Aorta (tissue), 5 donors: Measurements from ENCODE around the gene USP25. TPM values are rescaled to one million over a fixed set of nuclear protein-coding genes. Genes with fewer than 3 reads are reported as not detected.

ENCODE experiments used
- ATAC-seq: fragments of 200-7000 bp; cut with Tn5 transposase; one replicate; pipeline ENCODE4 v1.9.1; 2022; ENCODE audit warnings: moderate library complexity; ENCODE audit not compliant: low FRiP score
- DNase-seq, 2 donors: peaks; one replicate each; pipeline ENCODE4 v3.0.0-alpha.2; 2020
- H3K27ac ChIP-seq, 2 donors: one replicate each; pipeline ENCODE4 v1.5.1; 2013; ENCODE audit warnings: low read length in 2 of 2, mild to moderate bottlenecking in 2 of 2, moderate library complexity in 2 of 2, control low read depth in 1 of 2, inconsistent platforms in 1 of 2, low read depth in 1 of 2
- H3K27me3 ChIP-seq, 2 donors: one replicate each; pipeline ENCODE4 v1.6.1; 2013; ENCODE audit warnings: control low read depth in 1 of 2, low read length in 1 of 2, mild to moderate bottlenecking in 1 of 2, moderate library complexity in 1 of 2; ENCODE audit not compliant: insufficient read depth in 2 of 2, control insufficient read depth in 1 of 2
- H3K36me3 ChIP-seq, 2 donors: one replicate each; pipeline ENCODE4 v1.6.1; 2013; ENCODE audit warnings: control low read depth in 1 of 2, low read length in 1 of 2, mild to moderate bottlenecking in 1 of 2; ENCODE audit not compliant: insufficient read depth in 2 of 2, control insufficient read depth in 1 of 2
- H3K4me1 ChIP-seq, 2 donors: one replicate each; pipeline ENCODE4 v1.6.1; 2013; ENCODE audit warnings: low read length in 2 of 2, control low read depth in 1 of 2, mild to moderate bottlenecking in 1 of 2, moderate library complexity in 1 of 2; ENCODE audit not compliant: insufficient read depth in 2 of 2, control insufficient read depth in 1 of 2
- H3K4me3 ChIP-seq, 2 donors: one replicate each; pipeline ENCODE4 v1.5.1; 2013; ENCODE audit warnings: low read length in 2 of 2, control low read depth in 1 of 2, mild to moderate bottlenecking in 1 of 2
- H3K9me3 ChIP-seq: one replicate; pipeline ENCODE4 v1.6.1; 2013; ENCODE audit warnings: mild to moderate bottlenecking, low read length; ENCODE audit not compliant: control insufficient read depth
- WGBS, 2 donors: extraction: QIAGEN DNeasy Blood & Tissue Kit; methylation state at CpG; one replicate each; pipeline ENCODE4 v1.1.7; 2013; 5-methylcytosine and 5-hydroxymethylcytosine counted together
- intact Hi-C, 2 donors: fragments of 100-400 bp; cut with DNase I; formaldehyde crosslinking; loops; one replicate each; pipeline versions ENCODE4 v1.14.2 to v1.15.0; 2022
- polyA plus RNA-seq, 2 donors: library from polyadenylated mRNA; stranded (reverse); fragments of 200-250 nt; gene quantifications; one replicate each; pipeline ENCODE4 v1.2.3, GENCODE V29; 2013
- total RNA-seq, 2 donors: library from RNA; stranded (reverse); fragmentation: NEBNext Ultra II Directional; extraction: Animal tissue kit (Norgen Biotek cat#: 25700); gene quantifications; one replicate each; pipeline ENCODE4 v1.2.1, GENCODE V29; 2021
- donor health status: healthy with polysubstance abuse.
- donor health status: Bipolar disorder and iron deficiency.
- donor health status: DM: no; HTN: no; CAD: no.
- donor health status: DM: no; HTN: no; CAD: no.
- donor health status: DM: yes; HTN: yes; CAD: no.

The USP25 gene
- total and polyA plus RNA-seq, 4 donors = 9.3 to 54.2 (median 25.5) TPM

- Histone ChIP-seq H3K27ac (no peak overlapping the region), H3K27me3 (no peaks in the 10 kb centered on the region), H3K4me3 (no peak overlapping the region), H3K9me3 (no peaks in the 10 kb centered on the region), H3K36me3 (no peaks in the 10 kb centered on the region), H3K4me1 (peaks cover 0 to 2% of the 10 kb centered on the region in 2 donors)
- no peak for DNase-seq
- ATAC-seq = no peak
- intact Hi-C loops = no loop called here
- 87 to 89% methylated on average over 3 of the region's 3 CpGs for WGBS, 2 donors
Measured at GRCh38 chr21:15797577-15798363, 68.0 kb downstream of the USP25 start.

GRCh38 chr21:15801352-15801863, 71.6 kb downstream of the USP25 start:
- no peak overlapping the region for H3K27ac ChIP-seq

GRCh38 chr21:15804247-15805005, 74.6 kb downstream of the USP25 start:
- no peak for DNase-seq
- no peaks in the 10 kb centered on the region for H3K9me3 ChIP-seq
- H3K4me3 ChIP-seq = no peak overlapping the region
- no peaks in the 10 kb centered on the region for H3K27me3 ChIP-seq
- intact Hi-C loops = no loop called here
- H3K4me1 ChIP-seq = no peaks in the 10 kb centered on the region
- no peaks in the 10 kb centered on the region for H3K36me3 ChIP-seq
- ATAC-seq = no peak
- H3K27ac ChIP-seq = no peak overlapping the region
- WGBS, 2 donors = 96 to 97% methylated on average over 4 of the region's 4 CpGs

More at GRCh38 chr21:15801352-15801863, 71.6 kb downstream of the USP25 start:
- H3K27me3 ChIP-seq = no peaks in the 10 kb centered on the region
- 97% methylated on average over 3 of the region's 3 CpGs for WGBS, 2 donors
- intact Hi-C loops = no loop called here
- no peak for ATAC-seq
- DNase-seq = no peak
- no peaks in the 10 kb centered on the region for H3K4me1 ChIP-seq
- no peaks in the 10 kb centered on the region for H3K9me3 ChIP-seq
- no peaks in the 10 kb centered on the region for H3K36me3 ChIP-seq
- H3K4me3 ChIP-seq = no peak overlapping the region

- no peaks in the 10 kb centered on the region for H3K36me3 ChIP-seq
- peaks cover 0 to 1% of the 10 kb centered on the region in 2 donors for H3K4me1 ChIP-seq
Measured at GRCh38 chr21:15809065-15809464, 79.3 kb downstream of the USP25 start.

GRCh38 chr21:15809818-15810217, 80.0 kb downstream of the USP25 start:
- DNase-seq = no peak
- intact Hi-C loops = no loop called here
- Histone ChIP-seq H3K27me3 (no peaks in the 10 kb centered on the region), H3K27ac (no peak overlapping the region), H3K4me3 (no peak overlapping the region), H3K4me1 (peaks cover 0 to 1% of the 10 kb centered on the region in 2 donors), H3K9me3 (no peaks in the 10 kb centered on the region), H3K36me3 (no peaks in the 10 kb centered on the region)
- 88% methylated on average over 3 of the region's 3 CpGs for WGBS, 2 donors
- ATAC-seq = no peak

More at GRCh38 chr21:15809065-15809464, 79.3 kb downstream of the USP25 start:
- Histone ChIP-seq H3K27me3 (no peaks in the 10 kb centered on the region), H3K9me3 (no peaks in the 10 kb centered on the region), H3K4me3 (no peak overlapping the region), H3K27ac (no peak overlapping the region)
- 88 to 97% methylated on average over 7 of the region's 7 CpGs for WGBS, 2 donors
- intact Hi-C loops = no loop called here
- DNase-seq (no peak), ATAC-seq (no peak)

GRCh38 chr21:15815285-15815684, 85.5 kb downstream of the USP25 start:
- Histone ChIP-seq H3K4me3 (no peak overlapping the region), H3K4me1 (no peaks in the 10 kb centered on the region), H3K27me3 (no peaks in the 10 kb centered on the region), H3K27ac (no peak overlapping the region), H3K9me3 (no peaks in the 10 kb centered on the region), H3K36me3 (no peaks in the 10 kb centered on the region)
- ATAC-seq = no peak
- intact Hi-C loops = no loop called here
- 96 to 99% methylated on average over 3 of the region's 3 CpGs for WGBS, 2 donors
- no peak for DNase-seq

GRCh38 chr21:15820327-15820726, 90.5 kb downstream of the USP25 start:
- intact Hi-C loops = no loop called here

DNA sequence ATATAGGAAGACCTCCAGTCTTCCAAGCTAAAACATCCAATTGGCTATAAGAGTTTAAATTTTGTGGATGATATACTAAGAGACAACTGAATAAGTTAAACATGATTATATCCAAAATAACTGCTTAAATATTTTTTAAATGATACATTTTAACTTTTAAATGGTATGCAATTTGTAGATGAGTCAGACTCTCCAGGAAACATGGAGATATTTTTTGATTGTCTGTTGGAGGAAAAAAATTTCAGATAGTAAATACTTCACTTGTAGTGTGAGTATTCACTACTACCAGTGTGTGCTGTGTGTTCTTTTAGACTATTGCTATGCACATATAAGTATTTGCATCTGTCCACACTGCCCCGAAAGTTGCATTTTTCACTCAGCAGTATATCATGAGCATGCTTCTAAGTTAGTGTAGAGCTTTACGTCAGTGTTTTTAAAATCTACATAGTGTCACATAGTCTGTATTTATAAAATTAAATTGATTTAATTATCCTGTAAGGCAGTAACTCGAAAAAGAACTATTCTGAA, 91.1 kb downstream of the USP25 start:
- Histone ChIP-seq H3K9me3 (no peaks in the 10 kb centered on the region), H3K4me3 (no peak overlapping the region), H3K27me3 (no peaks in the 10 kb centered on the region), H3K36me3 (no peaks in the 10 kb centered on the region), H3K27ac (no peak overlapping the region), H3K4me1 (no peaks in the 10 kb centered on the region)
- 77 to 90% methylated on average over 3 of the region's 3 CpGs for WGBS, 2 donors
- intact Hi-C loops = no loop called here
- ATAC-seq = no peak
- no peak for DNase-seq

More at GRCh38 chr21:15820327-15820726, 90.5 kb downstream of the USP25 start:
- ATAC-seq (no peak), DNase-seq (no peak)
- no peaks in the 10 kb centered on the region for H3K36me3 ChIP-seq
- H3K27me3 ChIP-seq = no peaks in the 10 kb centered on the region
- H3K4me3 ChIP-seq = no peak overlapping the region
- H3K9me3 ChIP-seq = no peaks in the 10 kb centered on the region
- H3K4me1 ChIP-seq = no peaks in the 10 kb centered on the region
- H3K27ac ChIP-seq = no peak overlapping the region
